Upper lobe of left lung (tissue), 4 donors: ENCODE measurements around the gene DUSP18.

Experiments
- CTCF ChIP-seq, 6 experiments: fragments of 450-650 bp in 4 of 6; fragments of 200-600 bp in 2 of 6; sonication (generic) in 2 of 6; IDR thresholded peaks; one replicate each; pipeline ENCODE4 v1.5.1; 2016 to 2019; ENCODE audit warnings: antibody characterized with exemption in 6 of 6
- POLR2A ChIP-seq, 4 donors: fragments of 450-650 bp; IDR thresholded peaks; one replicate each; pipeline ENCODE4 v1.5.1; 2016 to 2017; ENCODE audit warnings: antibody characterized with exemption in 4 of 4, mild to moderate bottlenecking in 2 of 4

GRCh38 chr22:30640361-30640760 is 27.3 kb downstream of the DUSP18 start:
- no peak for TF ChIP-seq CTCF (IDR thresholded peaks at IDR 0.05)
- TF ChIP-seq POLR2A (IDR thresholded peaks at IDR 0.05) = no peak
